Purkinje cell (primary cell): ENCODE measurements around the gene PCDHGA3. TPM values are rescaled to one million over a fixed set of nuclear protein-coding genes. Genes with fewer than 3 reads are reported as not detected.

Experiments
- polyA plus RNA-seq: library from polyadenylated mRNA; unstranded; fragments of >200 nt; fragmentation: Nextera tagmentation; gene quantifications from 2 replicates; pipeline ENCODE4 v1.2.1, GENCODE V29; 2014

PCDHGA3 gene
- polyA plus RNA-seq, 1 donor from 2014 or later: 4.3 TPM

Other genes starting within 250 kb of the PCDHGA3 start
- gene PCDHB2, start 249.2 kb upstream of the PCDHGA3 start, polyA plus RNA-seq: 4.7 and 8.3 TPM in 2 replicates
- 3.7 and 7.5 TPM in 2 replicates for gene PCDHB3, start 243.4 kb upstream of the PCDHGA3 start, polyA plus RNA-seq
- gene PCDHB4, start 222.0 kb upstream of the PCDHGA3 start, polyA plus RNA-seq: 6.0 and 16.8 TPM in 2 replicates
- gene PCDHB5, start 208.6 kb upstream of the PCDHGA3 start, polyA plus RNA-seq: 2.1 and 4.8 TPM in 2 replicates
- 1.0 and 1.4 TPM in 2 replicates for gene PCDHB6, start 193.8 kb upstream of the PCDHGA3 start, polyA plus RNA-seq
- 0.78 TPM in 1 of 2 replicates, not detected in the other for gene PCDHB7, start 171.2 kb upstream of the PCDHGA3 start, polyA plus RNA-seq
- gene PCDHB8, start 166.0 kb upstream of the PCDHGA3 start, polyA plus RNA-seq: not detected in 2 replicates
- gene PCDHB16, start 161.4 kb upstream of the PCDHGA3 start, polyA plus RNA-seq: 0.09 and 0.70 TPM in 2 replicates
- gene PCDHB9, start 156.7 kb upstream of the PCDHGA3 start, polyA plus RNA-seq: 0.21 and 0.81 TPM in 2 replicates
- gene PCDHB10, start 151.5 kb upstream of the PCDHGA3 start, polyA plus RNA-seq: 1.2 and 3.6 TPM in 2 replicates
- gene PCDHB11, start 144.2 kb upstream of the PCDHGA3 start, polyA plus RNA-seq: 1.1 and 1.6 TPM in 2 replicates
- gene PCDHB12, start 135.1 kb upstream of the PCDHGA3 start, polyA plus RNA-seq: 2.6 and 2.8 TPM in 2 replicates
- 2.0 and 5.2 TPM in 2 replicates for gene PCDHB13, start 129.9 kb upstream of the PCDHGA3 start, polyA plus RNA-seq
- gene PCDHB14, start 120.5 kb upstream of the PCDHGA3 start, polyA plus RNA-seq: 5.3 and 5.4 TPM in 2 replicates
- 28.7 and 30.0 TPM in 2 replicates for gene PCDHB15, start 98.4 kb upstream of the PCDHGA3 start, polyA plus RNA-seq
- gene SLC25A2, start 39.8 kb upstream of the PCDHGA3 start, polyA plus RNA-seq: not detected in 2 replicates
- gene TAF7, start 23.0 kb upstream of the PCDHGA3 start, polyA plus RNA-seq: 374 and 453 TPM in 2 replicates
- 0.69 TPM in 1 of 2 replicates, not detected in the other for gene PCDHGA1, start 13.3 kb upstream of the PCDHGA3 start, polyA plus RNA-seq
- 1.9 TPM in 1 of 2 replicates, not detected in the other for gene PCDHGA2, start 5.1 kb upstream of the PCDHGA3 start, polyA plus RNA-seq
- not detected in 2 replicates for gene PCDHGB1, start 6.3 kb downstream of the PCDHGA3 start, polyA plus RNA-seq
- gene PCDHGA4, start 11.2 kb downstream of the PCDHGA3 start, polyA plus RNA-seq: 0.27 TPM in 1 of 2 replicates, not detected in the other
- gene PCDHGB2, start 16.2 kb downstream of the PCDHGA3 start, polyA plus RNA-seq: 0.08 and 2.9 TPM in 2 replicates
- 2.2 and 2.5 TPM in 2 replicates for gene PCDHGA5, start 20.3 kb downstream of the PCDHGA3 start, polyA plus RNA-seq
- gene PCDHGB3, start 26.4 kb downstream of the PCDHGA3 start, polyA plus RNA-seq: 0.06 and 1.2 TPM in 2 replicates
- gene PCDHGA6, start 30.1 kb downstream of the PCDHGA3 start, polyA plus RNA-seq: 0.30 and 0.60 TPM in 2 replicates
- 0.73 and 1.8 TPM in 2 replicates for gene PCDHGA7, start 38.9 kb downstream of the PCDHGA3 start, polyA plus RNA-seq
- gene PCDHGB4, start 43.9 kb downstream of the PCDHGA3 start, polyA plus RNA-seq: 1.8 and 2.1 TPM in 2 replicates
- gene PCDHGA8, start 48.8 kb downstream of the PCDHGA3 start, polyA plus RNA-seq: 0.11 and 0.13 TPM in 2 replicates
- 0.32 TPM in 1 of 2 replicates, not detected in the other for gene PCDHGB5, start 54.1 kb downstream of the PCDHGA3 start, polyA plus RNA-seq
- 1.1 and 1.9 TPM in 2 replicates for gene PCDHGA9, start 58.9 kb downstream of the PCDHGA3 start, polyA plus RNA-seq
- gene PCDHGB6, start 64.2 kb downstream of the PCDHGA3 start, polyA plus RNA-seq: 0.31 and 0.42 TPM in 2 replicates
- gene PCDHGA10, start 69.2 kb downstream of the PCDHGA3 start, polyA plus RNA-seq: 6.1 and 7.8 TPM in 2 replicates
- gene PCDHGB7, start 73.8 kb downstream of the PCDHGA3 start, polyA plus RNA-seq: 0.35 TPM in 1 of 2 replicates, not detected in the other
- gene PCDHGA11, start 77.2 kb downstream of the PCDHGA3 start, polyA plus RNA-seq: 1.5 and 2.4 TPM in 2 replicates
- gene PCDHGA12, start 86.7 kb downstream of the PCDHGA3 start, polyA plus RNA-seq: 3.6 and 4.3 TPM in 2 replicates
- gene PCDHGC3, start 132.1 kb downstream of the PCDHGA3 start, polyA plus RNA-seq: 51.6 and 70.9 TPM in 2 replicates
- 0.22 and 4.5 TPM in 2 replicates for gene PCDHGC4, start 141.2 kb downstream of the PCDHGA3 start, polyA plus RNA-seq
- gene PCDHGC5, start 145.3 kb downstream of the PCDHGA3 start, polyA plus RNA-seq: 0.34 and 2.0 TPM in 2 replicates